NCI-H128 (cell line): Measurements from ENCODE around the gene PRPSAP1.
"Not testable (repeated sequence)": the region's sequence is repeated elsewhere in the genome, so short reads cannot be mapped to it uniquely, and the experiment has no call there.

Experiments used
- DNase-seq: peaks from one replicate; lab custom pipeline; 2025; ENCODE audit not compliant: unreplicated experiment; lab: John Stamatoyannopoulos, UW

Gene PRPSAP1

GRCh38 chr17:76360461-76360860 is 6.7 kb upstream of the PRPSAP1 start:
- DNase-seq, result no peak

GRCh38 chr17:76359776-76360175 is 6.1 kb upstream of the PRPSAP1 start:
- DNase-seq, result not testable (repeated sequence)

GRCh38 chr17:76359375-76359774 is 5.7 kb upstream of the PRPSAP1 start:
- DNase-seq, result no peak

DNA sequence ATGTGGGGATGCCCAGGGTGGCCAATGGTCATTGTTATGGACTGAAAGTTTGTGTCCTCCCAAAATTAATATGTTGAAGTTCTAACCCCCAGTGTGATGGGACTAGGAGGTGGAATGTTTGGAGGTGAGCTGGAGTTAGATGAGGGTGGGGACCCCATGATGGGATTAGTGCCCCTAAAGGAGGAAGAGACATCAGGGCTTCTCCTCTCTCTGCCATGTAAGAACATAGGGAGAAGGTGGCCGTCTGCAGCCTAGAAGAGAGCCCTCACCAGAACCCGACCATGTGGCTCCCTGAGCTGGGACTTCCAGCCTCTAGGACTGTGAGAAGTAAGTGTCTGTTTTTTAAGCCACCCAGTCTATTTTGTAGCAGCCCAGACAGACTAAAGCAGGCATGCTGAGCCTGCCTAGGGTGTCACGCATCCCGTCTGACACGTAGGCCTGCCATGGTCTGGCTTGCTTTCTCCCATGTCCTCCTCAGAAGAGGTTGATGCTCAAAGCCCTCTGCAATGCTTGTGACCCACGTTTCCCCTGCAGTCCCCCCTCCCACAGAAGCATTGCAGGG is 4.0 kb upstream of the PRPSAP1 start:
- DNase-seq, result no peak

DNA sequence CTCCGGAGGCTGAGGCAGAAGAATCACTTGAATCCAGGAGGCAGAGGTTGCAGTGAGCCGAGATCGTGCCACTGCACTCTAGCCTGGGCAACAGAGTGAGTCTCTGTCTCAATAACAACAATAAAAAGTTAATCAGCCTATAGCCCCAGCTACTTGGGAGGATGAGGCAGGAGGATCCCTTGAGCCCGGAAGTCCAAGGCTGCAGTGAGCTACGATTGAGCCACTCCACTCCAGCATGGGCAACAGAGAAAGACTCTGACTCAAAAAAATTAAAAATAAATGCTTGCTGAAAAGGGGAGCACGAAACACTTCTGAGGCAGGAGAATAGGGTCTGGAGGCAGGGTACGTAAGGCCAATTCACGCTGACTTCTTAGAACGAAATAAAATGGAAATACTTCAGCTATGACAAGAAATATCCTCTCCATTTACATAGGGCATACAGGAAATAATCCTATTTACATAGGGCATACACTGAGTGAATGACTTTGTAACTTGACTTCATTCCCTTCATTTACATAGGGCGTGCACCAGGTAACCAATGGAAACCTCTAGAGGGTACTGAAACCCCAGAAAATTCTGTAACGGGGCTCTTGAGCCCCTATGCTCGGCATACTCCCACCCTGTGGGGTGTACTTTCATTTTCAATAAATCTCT is 3.2 kb upstream of the PRPSAP1 start:
- DNase-seq, result no peak

DNA sequence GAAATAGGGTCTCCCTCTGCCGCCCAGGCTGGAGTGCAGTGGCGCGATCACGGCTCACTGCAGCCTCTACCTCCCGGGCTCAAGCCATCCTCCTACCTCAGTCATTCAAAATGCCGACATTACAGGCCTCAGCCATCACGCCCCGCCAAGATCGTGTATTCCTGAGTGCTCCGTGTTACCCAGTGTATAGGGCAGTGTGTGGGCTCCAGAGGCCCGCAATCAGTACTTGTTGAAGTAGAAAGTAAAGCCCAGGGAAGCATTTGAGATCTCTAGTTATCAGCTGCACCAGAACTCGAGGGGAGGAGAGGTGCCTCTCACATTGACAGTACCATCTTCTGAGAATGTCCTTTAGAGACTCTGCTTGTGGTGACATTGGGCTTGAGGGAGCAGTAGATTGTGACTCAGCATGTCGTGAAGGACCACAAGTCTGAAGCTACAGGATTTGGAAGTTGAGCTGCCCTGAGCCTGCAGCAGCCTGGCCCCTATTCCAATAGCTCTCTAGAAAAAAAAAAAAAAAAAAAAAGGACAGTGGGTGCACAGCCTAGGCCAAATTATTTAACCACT is 1.1 kb upstream of the PRPSAP1 start:
- no peak for DNase-seq

- no peak for DNase-seq
Measured at GRCh38 chr17:76354317-76354729, 607 bp upstream of the PRPSAP1 start.

- DNase-seq, result no peak
Measured at GRCh38 chr17:76353004-76353598, 615 bp downstream of the PRPSAP1 start.

- no peak for DNase-seq
Measured at GRCh38 chr17:76351526-76352071, 2.1 kb downstream of the PRPSAP1 start.

GRCh38 chr17:76350463-76350862 is 3.3 kb downstream of the PRPSAP1 start:
- DNase-seq, result no peak

- DNase-seq, result not testable (repeated sequence)
Measured at GRCh38 chr17:76346936-76347335, 6.8 kb downstream of the PRPSAP1 start.

- DNase-seq, result no peak
Measured at GRCh38 chr17:76345377-76345974, 8.2 kb downstream of the PRPSAP1 start.

DNA sequence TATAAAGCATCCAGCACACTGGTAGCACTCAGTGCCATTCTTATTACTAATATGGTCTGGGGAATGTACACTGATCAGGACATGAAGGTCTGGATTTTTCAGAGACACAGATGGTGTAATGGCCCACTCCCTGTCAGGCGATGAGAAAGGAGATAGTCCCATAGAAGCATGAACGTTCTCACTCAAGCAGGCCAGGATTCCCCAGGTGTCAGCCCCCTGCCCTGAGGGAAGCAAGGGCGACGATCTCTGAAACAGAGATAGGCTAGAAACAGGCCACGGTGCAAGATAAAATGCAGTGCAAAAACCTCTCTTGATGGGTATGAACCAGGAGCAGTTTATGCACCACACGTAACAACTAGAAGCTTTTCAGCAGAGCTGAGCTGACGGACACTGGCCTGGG is 10.6 kb downstream of the PRPSAP1 start:
- no peak for DNase-seq

GRCh38 chr17:76341301-76341700 is 12.4 kb downstream of the PRPSAP1 start:
- no peak for DNase-seq

- DNase-seq, result no peak
Measured at GRCh38 chr17:76337413-76337777, 16.3 kb downstream of the PRPSAP1 start.

GRCh38 chr17:76336756-76337412 is 16.8 kb downstream of the PRPSAP1 start:
- DNase-seq, result no peak

DNA sequence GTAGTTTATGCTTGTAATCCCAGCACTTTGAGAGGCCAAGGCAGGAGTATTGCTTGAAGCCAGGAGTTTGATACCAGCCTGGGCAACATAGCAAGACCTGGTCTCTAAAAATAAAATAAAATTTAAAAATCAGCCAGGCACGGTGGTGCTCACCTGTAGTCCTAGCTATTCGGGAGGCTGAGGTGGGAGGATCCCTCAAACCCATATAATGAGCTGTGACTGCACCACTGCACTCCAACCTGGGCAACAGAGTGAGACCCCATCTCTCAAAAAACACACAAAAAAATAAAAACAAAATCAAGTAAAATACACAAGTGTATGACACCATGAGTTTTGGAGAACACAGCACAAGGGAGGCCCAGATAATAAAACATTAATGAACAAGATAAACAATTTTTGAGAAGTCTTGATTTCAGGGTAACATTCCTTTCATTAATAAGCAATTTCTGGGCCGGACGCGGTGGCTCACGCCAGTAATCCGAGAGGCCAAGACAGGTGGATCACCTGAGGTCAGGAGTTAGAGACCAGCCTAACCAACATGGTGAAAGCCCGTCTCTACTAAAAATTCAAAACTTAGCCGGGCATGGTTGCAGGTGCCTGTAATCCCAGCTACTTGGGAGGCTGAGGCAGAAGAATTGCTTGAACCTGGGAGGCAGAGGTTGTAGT is 17.9 kb downstream of the PRPSAP1 start:
- no peak for DNase-seq

GRCh38 chr17:76333673-76334505 is 19.8 kb downstream of the PRPSAP1 start:
- DNase-seq, result no peak

DNA sequence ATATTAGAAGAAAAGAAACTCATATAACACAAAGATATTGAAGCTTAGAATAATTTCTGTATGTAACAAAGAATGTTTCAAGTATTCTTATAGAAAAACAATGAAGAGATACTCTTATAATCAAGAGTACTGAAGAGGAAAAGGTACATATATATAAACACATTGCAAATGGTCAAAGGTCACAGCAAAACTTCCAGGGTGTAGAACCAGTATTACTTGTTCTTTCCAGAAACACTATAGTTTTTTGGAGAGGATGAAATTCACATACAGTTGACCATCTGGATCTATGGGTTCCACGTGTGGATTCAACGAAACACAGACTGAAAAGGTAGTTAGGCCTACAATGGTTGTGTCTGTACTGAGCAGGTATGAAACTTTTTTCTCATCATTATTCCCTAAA is 22.6 kb downstream of the PRPSAP1 start:
- DNase-seq, result no peak

GRCh38 chr17:76329664-76330063 is 24.1 kb downstream of the PRPSAP1 start:
- DNase-seq, result no peak
